Gastrocnemius medialis (tissue), 4 donors: ENCODE measurements around the gene SERPINB13. TPM values are rescaled to one million over a fixed set of nuclear protein-coding genes. Genes with fewer than 3 reads are reported as not detected.
"Not testable (repeated sequence)": the region's sequence is repeated elsewhere in the genome, so short reads cannot be mapped to it uniquely, and the experiment has no call there.

Experiments used
- ATAC-seq, 2 donors: fragments of 150-250 bp; one replicate each; pipeline ENCODE4 v1.9.1; 2016
- DNase-seq, 2 donors: peaks; one replicate each; pipeline ENCODE4 v3.0.0-alpha.2; 2019
- H3K27ac ChIP-seq, 4 donors: fragments of 200-600 bp; sonication (generic); 1 replicate in 1 of 4; 2 replicates in 3 of 4; pipeline ENCODE4 v1.5.1; 2016 to 2018; ENCODE audit warnings: mild to moderate bottlenecking in 2 of 4, moderate library complexity in 1 of 4
- H3K27me3 ChIP-seq, 3 donors: fragments of 200-600 bp; sonication (generic) in 2 of 3; 1 replicate in 1 of 3; 2 replicates in 2 of 3; pipeline versions ENCODE4 v1.5.1 to v1.6.0; 2016 to 2019; ENCODE audit warnings: mild to moderate bottlenecking in 1 of 3, moderate library complexity in 1 of 3
- H3K36me3 ChIP-seq, 2 donors: fragments of 200-600 bp; sonication (generic) in 1 of 2; one replicate each; pipeline ENCODE4 v1.5.1; 2017 to 2018
- H3K4me1 ChIP-seq, 2 donors: fragments of 200-600 bp; sonication (generic) in 1 of 2; one replicate each; pipeline ENCODE4 v1.5.1; 2016 to 2017; ENCODE audit warnings: mild to moderate bottlenecking in 2 of 2
- H3K4me3 ChIP-seq, 4 donors: fragments of 200-600 bp; sonication (generic) in 3 of 4; 1 replicate in 1 of 4; 2 replicates in 3 of 4; pipeline ENCODE4 v1.5.1; 2016 to 2019; ENCODE audit warnings: mild to moderate bottlenecking in 2 of 4
- H3K9me3 ChIP-seq, 3 donors: fragments of 200-600 bp; sonication (generic) in 2 of 3; 1 replicate in 1 of 3; 2 replicates in 2 of 3; pipeline ENCODE4 v1.5.1; 2016 to 2019
- CTCF ChIP-seq, 5 experiments: fragments of 450-650 bp in 3 of 5; fragments of 200-600 bp in 2 of 5; sonication (generic) in 2 of 5; IDR thresholded peaks in 4 of 5; conservative IDR thresholded peaks in 1 of 5; 1 replicate in 4 of 5; 2 replicates in 1 of 5; pipeline ENCODE4 v1.5.1; 2016 to 2019; ENCODE audit warnings: antibody characterized with exemption in 5 of 5, mild to moderate bottlenecking in 3 of 5, moderate library complexity in 3 of 5
- POLR2A ChIP-seq, 2 donors: fragments of 450-650 bp; IDR thresholded peaks; one replicate each; pipeline ENCODE4 v1.6.1; 2017; ENCODE audit warnings: antibody characterized with exemption in 2 of 2, mild to moderate bottlenecking in 2 of 2, moderate library complexity in 2 of 2
- in situ Hi-C, 4 donors: fragments of 200-750 bp; cut with MboI; loops; one replicate each; pipeline versions ENCODE4 v1.15.0 to v1.8.0; 2017; ENCODE audit warnings: low sequenced_read_pairs in 4 of 4
- intact Hi-C: fragments of 100-400 bp; cut with DNase I; formaldehyde crosslinking; loops from one replicate; pipeline ENCODE4 v1.15.1; 2023; ENCODE audit warnings: low total_unique reads
- total RNA-seq, 4 donors: library from RNA; depleted of rRNA; stranded (reverse); fragments of >200 nt; gene quantifications; one replicate each; pipeline versions ENCODE4 v1.1.0 to v1.2.3, GENCODE V29; 2016

SERPINB13 gene
- total RNA-seq, 4 donors from 2014 or later, result not detected

GRCh38 chr18:63627819-63628218 is 40.7 kb downstream of the SERPINB13 start:
- Histone ChIP-seq H3K27ac (no peak overlapping the region), H3K27me3 (no peaks in the 10 kb centered on the region), H3K4me1 (no peaks in the 10 kb centered on the region), H3K36me3 (no peaks in the 10 kb centered on the region), H3K4me3 (no peak overlapping the region), H3K9me3 (peaks cover 0 to 8% (median 0%) of the 10 kb centered on the region in 3 donors)
- intact Hi-C loops (no loop called here), in situ Hi-C loops (no loop called here)
- no peak for DNase-seq
- TF ChIP-seq CTCF (IDR thresholded peaks at IDR 0.05 in 4 of 5, conservative IDR thresholded peaks at IDR 0.05 in 1 of 5) (no peak), POLR2A (IDR thresholded peaks at IDR 0.05) (no peak)
- ATAC-seq, result no peak

GRCh38 chr18:63637703-63638102 is 50.6 kb downstream of the SERPINB13 start:
- no peak for TF ChIP-seq CTCF (IDR thresholded peaks at IDR 0.05 in 4 of 5, conservative IDR thresholded peaks at IDR 0.05 in 1 of 5)
- no peak for TF ChIP-seq POLR2A (IDR thresholded peaks at IDR 0.05)
- H3K27ac ChIP-seq, result no peak overlapping the region
- ATAC-seq (no peak), DNase-seq (no peak)
- H3K4me1 ChIP-seq, result no peaks in the 10 kb centered on the region
- H3K36me3 ChIP-seq, result no peaks in the 10 kb centered on the region
- no peaks in the 10 kb centered on the region for H3K27me3 ChIP-seq
- no peak overlapping the region for H3K4me3 ChIP-seq
- intact Hi-C loops, result no loop called here
- no peaks in the 10 kb centered on the region for H3K9me3 ChIP-seq
- in situ Hi-C loops, result no loop called here

- in situ Hi-C loops, result not testable (repeated sequence)
These were observed 54.1 kb downstream of the SERPINB13 start for GRCh38 chr18:63641157-63641680.

GRCh38 chr18:63642668-63643356 is 55.7 kb downstream of the SERPINB13 start:
- H3K9me3 ChIP-seq, intact Hi-C loops, DNase-seq, in situ Hi-C loops, ATAC-seq, H3K27ac ChIP-seq, H3K4me3 ChIP-seq, H3K4me1 ChIP-seq, H3K27me3 ChIP-seq, H3K36me3 ChIP-seq: not testable (repeated sequence)

More at GRCh38 chr18:63641157-63641680, 54.1 kb downstream of the SERPINB13 start:
- H3K4me3 ChIP-seq, H3K9me3 ChIP-seq, H3K4me1 ChIP-seq, H3K36me3 ChIP-seq, intact Hi-C loops, DNase-seq, ATAC-seq, H3K27ac ChIP-seq, H3K27me3 ChIP-seq: not testable (repeated sequence)

- H3K36me3 ChIP-seq, H3K9me3 ChIP-seq, intact Hi-C loops, DNase-seq, H3K27ac ChIP-seq, H3K4me3 ChIP-seq, H3K4me1 ChIP-seq, H3K27me3 ChIP-seq, in situ Hi-C loops, ATAC-seq: not testable (repeated sequence)
These were observed 57.0 kb downstream of the SERPINB13 start, which contains the start of gene SERPINB4 for GRCh38 chr18:63644142-63644541. TSS of gene SERPINB4 (minus strand) at chr18:63644256. CDS start at chr18:63643577, 679 bp downstream.

- H3K27ac ChIP-seq, ATAC-seq, DNase-seq, H3K27me3 ChIP-seq, H3K4me3 ChIP-seq, intact Hi-C loops, H3K36me3 ChIP-seq, H3K4me1 ChIP-seq, H3K9me3 ChIP-seq, in situ Hi-C loops: not testable (repeated sequence)
These were observed 57.6 kb downstream of the SERPINB13 start for GRCh38 chr18:63644694-63645093.
